ENCODE data around the gene PPP1R26. TPM values are rescaled to one million over a fixed set of nuclear protein-coding genes. Genes with fewer than 3 reads are reported as not detected.

The PPP1R26 gene
- total RNA-seq, 4 donors from 2014 or later = 5.1 to 16.0 (median 11.1) TPM

DNA sequence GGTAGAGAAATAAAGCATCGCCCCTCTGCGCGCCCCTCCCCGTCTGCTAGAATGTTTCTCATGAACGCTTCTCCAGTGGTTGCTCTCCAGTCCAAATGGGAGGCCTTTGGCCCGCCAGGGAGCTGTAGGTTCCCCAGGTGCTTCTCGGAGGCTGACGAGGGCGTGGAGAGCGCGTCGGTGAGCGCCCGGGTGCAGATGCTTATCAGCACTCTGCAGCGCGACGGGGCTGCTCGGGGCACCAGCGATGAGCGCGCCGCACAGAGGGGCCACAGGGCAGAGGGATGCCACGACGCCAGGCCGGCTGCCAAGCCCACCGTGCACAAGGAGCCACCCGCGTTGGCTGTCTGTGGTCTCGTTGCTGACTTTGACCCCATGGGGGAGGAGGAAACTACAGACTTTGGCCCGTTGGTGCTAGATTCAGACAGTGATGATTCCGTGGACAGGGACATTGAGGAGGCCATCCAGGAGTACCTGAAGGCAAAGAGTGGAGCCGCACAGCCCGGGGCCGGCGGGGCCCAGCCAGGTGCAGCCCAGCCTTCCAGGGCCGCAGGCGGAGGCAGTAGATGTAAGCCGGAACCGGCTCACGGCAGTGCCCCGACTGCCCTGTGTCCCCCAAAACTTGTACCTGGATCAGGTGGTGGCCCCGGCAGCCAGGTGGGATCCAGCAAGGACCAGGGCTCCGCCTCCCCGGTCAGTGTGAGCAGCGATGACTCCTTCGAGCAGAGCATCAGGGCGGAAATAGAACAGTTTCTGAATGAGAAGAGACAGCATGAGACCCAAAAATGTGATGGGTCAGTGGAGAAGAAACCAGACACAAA, 5.1 kb downstream of the PPP1R26 start:
- TF ChIP-seq, protein P1, sequence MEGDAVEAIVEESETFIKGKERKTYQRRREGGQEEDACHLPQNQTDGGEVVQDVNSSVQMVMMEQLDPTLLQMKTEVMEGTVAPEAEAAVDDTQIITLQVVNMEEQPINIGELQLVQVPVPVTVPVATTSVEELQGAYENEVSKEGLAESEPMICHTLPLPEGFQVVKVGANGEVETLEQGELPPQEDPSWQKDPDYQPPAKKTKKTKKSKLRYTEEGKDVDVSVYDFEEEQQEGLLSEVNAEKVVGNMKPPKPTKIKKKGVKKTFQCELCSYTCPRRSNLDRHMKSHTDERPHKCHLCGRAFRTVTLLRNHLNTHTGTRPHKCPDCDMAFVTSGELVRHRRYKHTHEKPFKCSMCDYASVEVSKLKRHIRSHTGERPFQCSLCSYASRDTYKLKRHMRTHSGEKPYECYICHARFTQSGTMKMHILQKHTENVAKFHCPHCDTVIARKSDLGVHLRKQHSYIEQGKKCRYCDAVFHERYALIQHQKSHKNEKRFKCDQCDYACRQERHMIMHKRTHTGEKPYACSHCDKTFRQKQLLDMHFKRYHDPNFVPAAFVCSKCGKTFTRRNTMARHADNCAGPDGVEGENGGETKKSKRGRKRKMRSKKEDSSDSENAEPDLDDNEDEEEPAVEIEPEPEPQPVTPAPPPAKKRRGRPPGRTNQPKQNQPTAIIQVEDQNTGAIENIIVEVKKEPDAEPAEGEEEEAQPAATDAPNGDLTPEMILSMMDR (IDR thresholded peaks at IDR 0.05; ENCODE audit: low read depth) = no peak

- TF ChIP-seq, protein P1 (IDR thresholded peaks at IDR 0.05; ENCODE audit: low read depth) = no peak
Observed at GRCh38 chr9:135485385-135485784, 5.8 kb downstream of the PPP1R26 start.

- TF ChIP-seq, protein P1 (IDR thresholded peaks at IDR 0.05; ENCODE audit: low read depth) = no peak
Observed at GRCh38 chr9:135485832-135486231, 6.2 kb downstream of the PPP1R26 start.

GRCh38 chr9:135486267-135487065, 6.9 kb downstream of the PPP1R26 start:
- TF ChIP-seq, protein P1 (IDR thresholded peaks at IDR 0.05; ENCODE audit: low read depth) = no peak

DNA sequence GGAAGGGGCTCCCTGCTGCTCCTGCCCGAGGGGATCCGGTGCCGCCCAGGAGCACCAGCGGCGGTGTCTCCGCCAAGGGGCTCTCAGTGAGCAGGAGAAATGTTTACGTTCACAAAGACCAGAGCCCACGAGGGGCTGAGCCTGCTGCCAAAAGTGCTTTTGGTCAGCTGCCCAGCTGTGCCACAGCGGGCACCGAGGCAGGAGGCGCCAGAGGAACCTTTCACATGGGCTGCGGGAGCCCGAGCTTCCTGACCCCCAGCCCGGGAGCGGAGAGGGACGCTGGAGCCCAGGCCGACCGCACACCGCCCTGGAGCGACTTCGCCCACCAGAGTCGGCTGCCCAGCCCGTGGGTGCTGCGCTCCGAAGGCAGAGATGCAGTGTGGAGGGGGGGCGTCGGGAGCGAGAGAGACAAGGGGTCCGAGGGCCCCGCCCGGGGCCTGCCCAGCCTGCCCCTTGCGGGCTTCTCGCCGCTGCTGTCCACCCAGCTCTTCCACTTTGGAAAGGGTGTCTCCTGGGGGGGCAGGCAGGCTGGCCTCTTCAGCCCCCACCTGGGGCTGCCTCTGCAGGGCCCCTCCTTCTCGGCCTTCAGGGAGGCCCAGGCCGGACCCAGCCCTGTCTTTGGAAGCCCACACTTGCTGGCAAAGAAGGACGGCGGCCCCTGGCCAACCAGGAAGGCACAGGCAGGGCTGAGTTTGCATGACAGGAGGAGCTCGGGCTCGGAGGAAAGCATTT, 7.9 kb downstream of the PPP1R26 start:
- TF ChIP-seq, protein P1 (IDR thresholded peaks at IDR 0.05; ENCODE audit: low read depth) = no peak

DNA sequence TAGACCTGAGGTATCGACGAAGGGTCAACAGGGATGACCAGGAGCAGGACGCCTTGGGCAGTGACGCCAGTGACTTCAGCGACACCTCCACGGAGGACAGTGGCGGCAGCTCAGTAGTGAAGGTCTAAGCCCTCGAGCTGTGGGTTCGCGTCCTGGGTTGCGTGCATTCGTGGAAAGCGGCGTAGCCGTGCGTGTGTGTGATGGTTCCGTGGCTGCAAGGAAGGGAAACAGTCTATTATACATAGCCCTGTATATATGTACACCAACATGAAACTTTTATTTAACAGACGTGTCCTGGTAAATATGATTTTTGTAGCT, 8.4 kb downstream of the PPP1R26 start:
- TF ChIP-seq, protein P1 (IDR thresholded peaks at IDR 0.05; ENCODE audit: low read depth) = no peak

- TF ChIP-seq, protein P1 (IDR thresholded peaks at IDR 0.05; ENCODE audit: low read depth) = no peak
Observed at GRCh38 chr9:135488527-135488926, 8.9 kb downstream of the PPP1R26 start.

Data from subcutaneous adipose tissue (tissue), 4 donors.